Measurements from ENCODE around the gene PODN.

PODN gene

GRCh38 chr1:53115403-53116306 lies 53.6 kb downstream of the PODN start:
- no peak for DNase-seq (ENCODE audit: low spot score)

GRCh38 chr1:53116307-53116810 lies 54.3 kb downstream of the PODN start:
- DNase-seq (ENCODE audit: low spot score), result no peak

GRCh38 chr1:53116933-53117600 lies 55.1 kb downstream of the PODN start:
- no peak for DNase-seq (ENCODE audit: low spot score)

GRCh38 chr1:53117836-53118235 lies 55.8 kb downstream of the PODN start:
- no peak for DNase-seq (ENCODE audit: low spot score)

- DNase-seq (ENCODE audit: low spot score), result no peak
Measured at GRCh38 chr1:53120659-53121058, 58.6 kb downstream of the PODN start.

- no peak for DNase-seq (ENCODE audit: low spot score)
Measured at GRCh38 chr1:53121319-53122172, 59.5 kb downstream of the PODN start.

GRCh38 chr1:53122201-53122885 lies 60.3 kb downstream of the PODN start:
- DNase-seq (ENCODE audit: low spot score), result no peak

GRCh38 chr1:53122961-53123413 lies 61.0 kb downstream of the PODN start:
- DNase-seq (ENCODE audit: low spot score), result no peak

GRCh38 chr1:53123453-53124140 lies 61.6 kb downstream of the PODN start:
- no peak for DNase-seq (ENCODE audit: low spot score)

GRCh38 chr1:53125122-53125521 lies 63.1 kb downstream of the PODN start:
- DNase-seq (ENCODE audit: low spot score), result no peak

- no peak for DNase-seq (ENCODE audit: low spot score)
Measured at GRCh38 chr1:53125623-53126360, 63.8 kb downstream of the PODN start.

GRCh38 chr1:53126495-53126894 lies 64.5 kb downstream of the PODN start:
- DNase-seq (ENCODE audit: low spot score), result no peak

- DNase-seq (ENCODE audit: low spot score), result no peak
Measured at GRCh38 chr1:53127546-53127945, 65.5 kb downstream of the PODN start.

- DNase-seq (ENCODE audit: low spot score), result no peak
Measured at GRCh38 chr1:53128401-53128800, 66.4 kb downstream of the PODN start.

GRCh38 chr1:53129891-53130597 lies 68.0 kb downstream of the PODN start:
- DNase-seq (ENCODE audit: low spot score), result no peak

- no peak for DNase-seq (ENCODE audit: low spot score)
Measured at GRCh38 chr1:53130598-53130877, 68.5 kb downstream of the PODN start.

- no peak for DNase-seq (ENCODE audit: low spot score)
Measured at GRCh38 chr1:53130878-53131589, 69.0 kb downstream of the PODN start.

GRCh38 chr1:53131590-53131938 lies 69.6 kb downstream of the PODN start:
- DNase-seq (ENCODE audit: low spot score), result no peak

GRCh38 chr1:53132176-53132575 lies 70.2 kb downstream of the PODN start:
- no peak for DNase-seq (ENCODE audit: low spot score)

Measured in NAMALWA (cell line).